GM18519 (cell line): ENCODE data around the gene PPP1R3G.

ENCODE experiments used
- ATAC-seq: cut with Tn5 transposase; IDR thresholded peaks from one replicate; pipeline ENCODE4 v1.9.1; 2021; ENCODE audit warnings: mild to moderate bottlenecking, moderate library complexity; ENCODE audit not compliant: unreplicated experiment, low FRiP score

PPP1R3G gene

DNA sequence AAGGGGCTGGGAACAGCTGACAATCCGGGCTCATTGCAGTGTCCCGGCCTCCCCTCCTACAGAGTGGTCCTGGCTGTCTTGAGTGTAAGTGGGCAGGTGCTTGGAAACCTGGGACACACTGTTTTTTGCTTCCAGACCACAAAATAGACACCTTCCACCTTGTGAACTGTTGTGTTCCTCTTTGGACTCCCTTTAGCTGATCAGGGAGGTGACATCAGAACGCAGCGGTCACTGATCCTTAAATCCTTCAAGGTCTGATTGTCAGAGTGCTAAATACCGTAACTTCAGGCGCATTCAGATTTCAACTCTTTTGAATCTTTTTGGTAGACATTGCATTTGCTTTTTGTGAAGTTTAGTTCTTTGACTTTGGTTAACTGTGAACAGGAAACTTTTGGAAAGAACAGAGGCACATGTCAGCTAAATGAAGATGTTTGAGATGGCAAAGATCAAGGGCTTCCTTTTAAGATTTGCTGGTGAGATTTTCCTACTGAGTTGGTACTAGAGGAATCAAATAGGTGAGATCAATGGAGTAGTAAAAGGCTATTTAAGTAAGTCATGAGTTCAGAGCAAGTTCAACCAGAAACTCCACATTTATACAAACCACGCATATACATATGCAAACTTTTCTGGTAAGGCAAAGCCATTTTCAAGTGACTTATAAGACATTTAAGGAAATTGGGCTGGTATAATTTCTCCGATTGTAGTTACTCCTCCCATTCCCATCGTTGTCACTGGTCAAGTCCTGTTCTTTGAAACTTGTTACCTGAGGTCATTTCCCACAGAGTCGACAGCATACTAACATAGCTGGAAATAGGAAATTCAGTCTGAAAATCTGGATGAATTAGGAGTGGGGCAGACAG, 6.3 kb downstream of the PPP1R3G start:
- no peak for ATAC-seq

DNA sequence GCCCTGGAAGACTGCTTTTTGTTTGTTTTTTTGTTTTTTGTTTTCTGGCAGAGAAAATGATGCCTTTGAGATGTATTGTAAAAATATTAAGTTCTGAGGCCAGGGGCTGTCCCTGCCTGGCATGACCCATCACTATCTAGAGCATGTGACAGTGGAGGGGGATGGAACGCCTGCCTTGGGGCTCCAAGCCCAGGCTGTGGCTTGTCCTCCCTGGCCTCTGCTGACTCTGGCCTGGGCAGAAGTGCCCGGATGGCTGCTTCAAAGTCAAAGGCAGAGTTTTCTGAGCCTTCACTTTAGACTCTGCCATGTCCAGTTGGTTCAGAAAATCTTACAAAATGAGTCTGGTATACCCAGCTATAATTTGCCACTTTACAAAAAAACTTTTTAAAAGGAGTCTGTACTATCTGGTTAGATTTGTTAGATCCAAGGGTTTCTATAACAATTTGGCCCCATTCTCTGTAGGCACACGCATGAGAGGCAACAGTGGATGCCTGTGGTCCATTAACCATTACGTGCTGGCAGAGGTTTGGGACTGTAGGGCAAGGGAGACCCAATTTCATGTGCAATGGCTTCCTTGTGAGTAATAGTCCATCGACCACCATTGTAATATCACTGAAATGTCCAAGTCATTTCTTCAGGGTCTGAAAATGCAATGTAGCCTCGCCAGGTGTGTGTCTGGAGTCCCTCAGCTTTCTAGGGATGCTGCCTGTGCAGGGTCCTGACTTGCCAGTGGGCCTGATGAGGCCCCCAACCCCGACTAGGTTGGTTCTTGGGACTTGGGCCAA, 8.3 kb downstream of the PPP1R3G start:
- no peak for ATAC-seq

DNA sequence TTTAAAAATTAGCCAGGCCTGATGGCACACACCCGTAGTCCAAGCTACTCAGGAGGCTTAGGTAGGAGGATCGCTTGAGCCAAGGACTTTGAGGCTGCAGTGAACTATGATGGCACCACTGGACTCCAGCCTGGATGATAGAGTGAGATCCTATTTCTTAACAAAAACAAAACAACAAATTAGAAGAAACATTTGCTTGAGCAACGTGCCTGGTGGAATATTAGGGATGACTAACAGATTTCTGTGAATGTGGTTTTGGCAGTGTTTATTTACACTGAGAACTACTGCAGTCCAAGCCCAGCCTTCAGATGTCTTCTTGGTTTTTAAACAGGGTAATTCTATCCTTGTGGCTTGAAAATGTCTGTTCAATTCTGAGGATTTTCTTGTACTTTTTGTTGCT, 9.2 kb downstream of the PPP1R3G start:
- ATAC-seq, result no peak

DNA sequence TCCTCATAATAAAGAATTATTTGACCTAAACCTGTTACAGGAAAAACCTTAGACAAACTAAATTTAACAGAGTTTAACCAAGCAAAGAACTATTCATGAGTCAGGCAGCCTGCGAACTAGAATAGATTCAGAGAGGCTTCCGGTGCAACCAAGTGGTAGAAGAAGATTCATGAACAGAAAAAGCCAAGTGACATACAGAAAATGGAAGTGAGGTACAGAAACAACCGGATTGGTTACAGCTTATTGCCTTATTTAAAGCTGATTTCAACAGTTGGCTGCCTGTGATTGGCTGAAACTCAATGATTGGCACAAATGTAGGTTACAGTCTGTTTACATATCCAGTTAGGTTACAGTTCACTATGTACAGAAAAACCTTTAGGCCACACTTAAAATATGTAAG, 10.1 kb downstream of the PPP1R3G start:
- peak; percentile 66 for ATAC-seq

DNA sequence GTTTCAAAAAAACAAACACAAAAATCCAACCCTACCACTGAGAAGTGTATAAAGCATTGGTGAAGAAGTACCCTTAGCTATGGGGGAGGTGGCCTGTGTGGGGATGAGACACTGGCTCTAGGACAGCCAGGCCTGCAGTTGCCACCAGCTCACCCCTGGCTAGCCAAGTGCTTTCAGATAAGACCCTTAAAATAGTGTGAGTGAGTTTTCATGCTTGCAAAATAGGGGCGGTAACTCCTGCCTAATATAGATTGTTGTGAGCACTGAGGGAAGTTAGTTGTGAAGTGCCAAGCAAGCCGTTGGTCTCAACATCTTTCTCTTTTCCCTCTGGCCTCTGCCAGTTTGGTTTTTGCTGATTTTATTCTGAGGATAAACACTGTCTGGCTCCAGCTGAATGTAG, 11.3 kb downstream of the PPP1R3G start:
- no peak for ATAC-seq

DNA sequence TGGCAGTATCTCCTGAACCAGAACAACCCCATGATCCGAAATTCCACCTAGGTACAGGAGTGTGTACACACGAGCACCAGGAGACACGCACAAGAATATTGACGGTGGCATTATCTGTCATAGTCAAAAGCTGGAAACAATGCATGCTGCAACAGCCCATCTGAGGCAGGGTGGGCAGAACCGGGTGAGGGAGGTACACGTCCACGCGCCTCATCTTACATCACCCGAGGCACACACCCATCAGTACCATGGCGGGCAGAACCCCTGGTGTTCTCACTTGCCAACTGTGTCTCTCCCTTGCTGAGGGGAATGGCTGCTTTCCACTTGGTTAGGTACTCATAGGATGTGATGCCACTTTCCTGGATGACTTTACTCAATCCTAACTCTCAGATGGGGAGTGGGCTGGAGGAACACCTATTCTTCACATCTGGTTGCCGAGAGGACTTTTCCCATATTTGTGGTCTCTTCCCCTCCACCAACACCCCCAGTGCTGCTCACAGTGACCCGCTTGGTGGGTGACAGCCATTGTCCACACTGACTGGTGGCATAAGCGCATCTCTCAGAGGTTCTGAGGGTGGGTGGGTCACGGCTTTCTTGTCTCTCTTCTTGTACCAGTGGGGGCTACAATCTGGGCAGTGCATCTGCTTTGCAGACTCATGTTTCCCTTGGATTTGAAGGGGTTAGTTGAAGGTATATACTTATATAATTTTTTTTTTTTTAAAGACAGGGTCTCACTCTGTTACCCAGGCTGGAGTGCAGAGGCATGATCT, 13.5 kb downstream of the PPP1R3G start:
- ATAC-seq, result no peak

DNA sequence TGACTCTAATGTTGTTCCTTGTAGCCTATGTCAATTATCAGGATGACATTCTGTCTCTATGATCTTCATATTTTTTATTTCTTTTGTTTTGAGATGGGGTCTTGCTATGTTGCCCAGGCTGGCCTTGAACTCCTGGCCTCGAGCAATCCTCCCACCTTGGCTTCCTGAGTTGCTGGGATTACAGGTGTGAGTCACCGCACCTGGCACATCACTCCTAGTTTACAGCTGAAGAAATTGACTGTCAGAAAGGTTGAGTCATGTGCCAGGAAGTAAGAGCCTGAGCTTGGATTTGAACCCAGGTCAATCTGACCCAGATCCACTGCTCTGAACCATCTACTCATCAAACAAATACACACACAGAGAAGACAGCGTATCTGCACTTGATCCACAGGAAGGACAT, 14.4 kb downstream of the PPP1R3G start:
- no peak for ATAC-seq

DNA sequence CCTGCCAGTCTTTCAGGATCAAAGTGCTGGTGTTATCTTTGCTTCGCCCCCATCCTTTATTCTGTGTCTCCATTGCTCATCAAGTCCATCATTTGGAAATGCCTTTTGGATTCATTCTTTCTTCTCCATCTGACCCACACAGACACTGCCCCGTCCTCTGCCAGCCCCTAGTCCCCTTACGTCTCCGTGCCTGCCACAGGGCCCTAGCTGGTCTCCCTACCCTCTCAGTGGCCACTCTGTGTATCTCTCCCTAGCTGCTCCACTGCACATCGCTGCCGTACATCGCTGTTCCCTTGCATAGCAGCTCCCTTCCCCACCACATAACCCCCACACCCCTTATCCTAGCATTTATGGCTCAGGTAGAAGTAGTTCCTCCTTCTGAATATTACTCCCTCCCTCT, 15.7 kb downstream of the PPP1R3G start:
- ATAC-seq, result no peak

DNA sequence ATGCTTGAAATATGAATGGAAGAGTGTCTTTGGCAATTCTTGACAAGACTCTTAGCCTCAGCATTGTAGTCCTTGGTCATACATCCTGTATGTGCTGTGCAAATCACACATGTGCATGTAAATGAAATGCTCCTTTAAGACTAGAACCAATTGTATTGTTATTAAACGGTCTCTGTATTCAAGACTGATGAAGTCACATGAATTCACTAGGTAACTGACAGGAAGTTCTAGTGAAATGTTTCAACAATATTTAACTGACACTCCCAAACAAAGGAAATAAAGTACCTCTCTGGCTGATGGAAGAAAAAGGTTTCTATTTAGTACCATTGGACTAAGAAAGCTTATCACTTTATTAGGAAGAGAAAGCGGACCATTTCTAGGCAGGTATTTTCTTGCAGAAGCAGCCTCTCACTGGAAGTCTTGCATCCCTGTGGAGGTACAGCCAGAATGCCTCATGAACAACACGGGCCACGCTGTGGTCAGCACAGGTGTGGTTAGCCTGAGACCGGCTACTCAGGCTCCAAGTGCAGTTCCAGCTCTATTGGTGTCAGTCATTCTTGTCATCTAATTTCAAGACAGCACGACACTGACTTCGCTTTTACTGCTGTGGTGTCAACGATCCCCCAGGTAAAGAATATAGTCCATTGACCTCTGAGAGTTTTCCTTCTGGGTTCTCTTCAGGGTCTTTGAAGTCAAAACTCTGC, 17.3 kb downstream of the PPP1R3G start:
- no peak for ATAC-seq

DNA sequence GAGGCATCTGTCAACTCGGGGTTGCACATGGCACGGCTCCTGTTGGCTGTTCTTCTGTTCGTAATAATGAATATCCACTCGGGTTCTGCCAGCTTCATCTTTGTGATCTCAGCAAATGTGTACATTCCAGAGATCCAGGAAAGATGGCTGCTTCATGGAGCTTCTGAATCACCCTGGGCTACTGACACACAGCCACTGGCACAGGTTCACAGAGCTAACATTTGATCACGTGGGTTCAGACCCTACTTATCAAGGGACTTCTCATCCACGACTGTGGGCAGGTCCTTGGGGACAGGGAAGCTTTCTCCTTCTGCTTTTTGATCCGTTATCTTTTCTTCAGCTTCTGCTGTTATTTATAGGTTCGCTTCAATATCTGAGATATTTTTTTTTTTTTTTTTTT, 18.1 kb downstream of the PPP1R3G start:
- no peak for ATAC-seq

DNA sequence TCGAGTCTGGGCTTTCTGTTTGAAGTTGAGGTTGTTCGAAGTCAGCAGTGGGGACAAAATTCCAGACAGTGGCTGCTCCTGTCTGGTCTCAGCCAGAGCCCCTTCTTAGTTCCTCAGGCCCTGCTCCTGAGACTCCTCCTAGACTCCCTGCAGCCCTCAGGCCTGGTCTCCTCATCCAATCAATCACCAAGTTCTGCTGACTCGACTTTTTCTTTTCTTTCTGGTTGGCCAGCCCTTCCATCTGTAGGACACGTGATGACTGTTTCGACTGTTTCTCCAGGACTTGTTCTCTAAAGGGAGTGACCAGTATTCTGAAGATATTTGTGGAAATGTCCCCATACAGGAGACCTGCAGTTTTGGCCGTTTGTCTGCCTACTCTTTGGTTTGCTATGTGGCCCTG, 19.5 kb downstream of the PPP1R3G start:
- ATAC-seq, result no peak

DNA sequence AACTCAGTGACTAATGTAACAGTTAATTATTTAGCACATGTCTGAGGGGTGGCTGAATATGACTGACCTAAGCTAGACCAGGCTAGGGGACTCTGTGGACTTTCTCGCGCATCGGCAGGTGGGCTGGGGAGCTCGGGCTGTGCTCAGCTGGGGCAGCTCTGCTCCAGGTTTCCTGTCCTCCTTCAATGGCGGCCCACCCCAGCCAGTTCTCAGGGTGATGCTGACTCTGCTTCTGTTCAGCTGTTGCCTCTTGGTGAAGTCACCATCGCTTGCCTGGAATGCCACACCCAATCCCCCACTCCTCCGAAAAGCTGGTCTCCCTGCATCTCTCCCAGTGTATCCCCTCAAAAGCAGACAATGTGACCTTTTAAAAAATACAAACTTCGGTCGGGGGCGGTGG, 20.0 kb downstream of the PPP1R3G start:
- no peak for ATAC-seq

DNA sequence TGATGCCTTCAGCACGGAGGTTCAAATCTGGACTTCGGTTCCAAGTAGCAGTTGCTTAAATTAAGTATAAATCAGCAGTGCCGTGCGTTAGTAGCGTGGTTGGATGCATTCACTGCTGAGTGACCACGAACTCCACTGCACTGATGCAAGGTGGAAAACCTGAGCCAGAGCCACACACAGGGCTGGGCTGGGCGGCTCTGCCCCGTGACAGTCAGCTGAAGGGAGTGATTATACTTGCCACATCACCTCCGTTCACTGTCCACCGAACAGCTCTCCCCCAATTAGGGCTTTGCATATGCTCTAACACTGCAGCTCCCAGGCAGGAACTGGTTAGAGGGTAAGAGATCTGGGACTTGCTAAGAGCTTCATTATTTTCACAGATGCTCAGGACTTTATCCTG, 22.2 kb downstream of the PPP1R3G start:
- ATAC-seq, result no peak

DNA sequence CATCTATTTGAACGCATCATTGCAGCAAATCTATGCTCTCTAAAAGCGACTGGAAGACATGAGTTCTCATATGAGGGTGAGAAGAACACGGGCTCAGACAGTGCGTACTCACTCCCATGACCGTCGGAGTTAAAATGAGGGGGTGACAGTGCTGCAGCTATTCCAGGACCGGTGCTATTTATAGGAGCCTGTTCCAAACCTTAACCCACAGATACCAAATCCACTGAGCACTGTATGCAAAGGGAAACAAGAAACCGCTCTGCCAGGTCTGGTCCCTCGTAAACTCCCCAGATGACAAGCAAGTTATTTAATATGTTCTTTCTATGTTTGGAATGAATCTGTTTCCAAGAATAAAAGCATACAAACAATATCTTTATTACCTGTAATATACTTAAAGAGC, 22.9 kb downstream of the PPP1R3G start:
- no peak for ATAC-seq

DNA sequence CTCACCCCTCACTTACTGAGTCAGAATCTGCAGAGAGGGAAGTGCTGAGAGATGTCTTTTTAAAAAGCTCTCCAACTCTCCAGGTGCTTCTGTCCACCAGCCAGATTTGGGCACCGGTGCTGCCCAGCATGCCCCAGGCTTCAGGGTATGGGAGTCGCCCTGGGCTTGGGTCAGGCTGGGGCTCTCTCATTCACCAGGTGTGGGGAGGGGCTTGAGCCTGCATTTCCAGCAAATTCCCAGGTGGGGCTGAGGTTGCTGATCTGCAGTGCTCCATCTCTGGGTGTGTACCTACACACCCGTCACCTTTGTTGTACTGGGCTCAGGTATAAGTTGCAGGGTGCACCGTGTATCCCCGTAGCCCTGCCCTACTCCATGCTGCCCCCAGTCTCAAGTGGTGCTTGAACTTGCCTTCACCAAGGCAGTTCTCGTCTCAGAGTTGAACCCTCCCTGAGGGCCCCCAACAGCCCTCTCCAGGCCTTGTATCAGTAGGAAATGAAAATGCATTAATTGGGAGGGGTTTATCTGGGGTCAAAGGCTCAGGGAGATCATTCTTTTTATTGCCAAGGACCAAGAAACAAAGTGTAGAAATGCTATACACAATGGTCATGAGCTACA, 23.5 kb downstream of the PPP1R3G start:
- no peak for ATAC-seq

DNA sequence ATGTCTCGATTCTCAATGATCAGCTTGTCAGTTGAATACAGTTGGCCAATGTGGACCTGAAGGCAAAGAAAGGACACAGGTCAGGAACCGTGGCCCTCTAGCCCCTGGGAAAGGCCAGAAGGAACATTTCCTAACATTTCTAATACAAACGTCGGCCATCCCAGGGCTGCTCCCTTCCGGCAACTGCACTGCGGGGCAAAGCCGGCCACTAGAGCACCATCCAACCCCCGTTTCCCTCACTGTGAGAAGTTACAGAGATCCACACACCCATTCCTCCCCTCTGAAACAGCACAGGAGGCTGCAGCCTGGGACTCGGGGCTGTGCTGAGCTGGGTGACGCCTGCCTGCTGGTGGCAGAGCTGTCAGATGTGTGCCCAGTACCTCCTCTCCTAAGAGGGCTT, 24.3 kb downstream of the PPP1R3G start:
- no peak for ATAC-seq

DNA sequence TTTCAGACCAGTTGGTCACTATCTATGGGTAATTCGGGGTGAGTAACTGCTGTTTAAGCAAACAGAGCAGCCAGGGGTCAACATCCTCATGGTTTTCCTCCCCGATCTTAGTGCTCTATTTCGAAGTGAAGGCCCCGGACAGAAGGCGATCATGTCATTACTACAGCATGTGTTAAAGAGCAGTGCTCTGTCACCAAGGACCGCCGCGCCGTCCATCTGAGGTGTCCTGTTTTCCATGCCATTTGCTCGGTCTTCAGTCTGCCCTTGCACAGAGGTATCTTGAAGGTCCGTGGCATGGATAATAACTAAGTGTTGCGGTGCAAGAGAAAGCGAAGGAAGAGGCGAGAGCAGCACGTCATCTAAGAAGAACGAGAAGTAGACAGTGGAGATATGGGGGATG, 25.1 kb downstream of the PPP1R3G start:
- ATAC-seq, result no peak

DNA sequence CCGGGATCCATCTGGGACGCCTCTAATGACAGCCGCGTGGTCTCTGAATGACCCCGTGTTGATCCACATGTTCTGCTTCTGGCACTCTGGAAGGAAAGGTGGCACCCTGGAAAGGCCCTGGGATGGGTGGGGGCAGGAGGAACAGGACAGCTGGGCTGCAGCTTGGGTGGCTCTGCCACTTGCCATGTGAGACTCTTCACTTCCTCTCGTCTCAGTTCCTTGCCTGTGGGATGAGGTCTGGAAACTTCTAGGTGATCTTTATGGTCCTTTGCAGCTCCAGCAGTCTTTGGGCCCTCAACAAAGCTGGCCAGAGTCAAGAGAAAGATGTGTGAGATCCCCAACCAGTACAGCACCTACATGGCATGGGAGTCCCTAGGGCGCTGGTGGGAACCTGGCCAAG, 26.5 kb downstream of the PPP1R3G start:
- no peak for ATAC-seq

DNA sequence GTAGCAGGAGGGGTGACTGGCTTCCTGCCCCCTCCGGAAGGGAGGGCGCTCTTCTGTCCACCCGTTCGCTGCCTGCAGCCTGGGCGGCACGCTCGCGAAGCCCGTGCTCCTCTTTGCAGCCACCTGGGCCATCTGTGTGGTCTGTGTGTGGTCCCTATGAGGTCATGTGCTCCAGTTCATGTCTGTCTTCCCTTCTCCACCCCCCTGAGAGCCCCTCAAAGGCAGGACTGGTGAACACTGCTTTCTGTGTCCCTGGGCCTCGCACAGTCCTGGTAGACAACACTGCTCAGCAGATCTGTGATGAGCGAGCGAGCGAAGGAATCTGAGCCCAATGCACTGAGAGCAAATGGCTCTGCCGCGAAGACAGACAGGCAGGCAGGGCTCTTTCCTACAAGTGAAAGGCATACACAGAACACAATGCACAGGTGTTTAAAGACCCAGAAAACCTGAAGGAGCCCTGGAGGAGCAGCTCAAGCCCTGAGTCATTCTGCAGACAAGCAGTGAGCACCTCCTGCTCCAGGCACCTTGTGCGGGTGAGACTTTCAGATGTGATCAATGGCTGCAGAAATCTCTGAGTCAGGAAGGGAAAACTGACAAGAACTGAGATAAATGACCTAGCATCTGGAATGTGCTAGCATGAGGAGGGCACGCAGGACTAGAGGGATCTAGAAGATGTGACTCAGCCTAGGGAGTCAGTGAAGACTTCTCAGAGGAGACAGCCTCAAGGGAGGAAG, 27.1 kb downstream of the PPP1R3G start:
- ATAC-seq, result no peak

DNA sequence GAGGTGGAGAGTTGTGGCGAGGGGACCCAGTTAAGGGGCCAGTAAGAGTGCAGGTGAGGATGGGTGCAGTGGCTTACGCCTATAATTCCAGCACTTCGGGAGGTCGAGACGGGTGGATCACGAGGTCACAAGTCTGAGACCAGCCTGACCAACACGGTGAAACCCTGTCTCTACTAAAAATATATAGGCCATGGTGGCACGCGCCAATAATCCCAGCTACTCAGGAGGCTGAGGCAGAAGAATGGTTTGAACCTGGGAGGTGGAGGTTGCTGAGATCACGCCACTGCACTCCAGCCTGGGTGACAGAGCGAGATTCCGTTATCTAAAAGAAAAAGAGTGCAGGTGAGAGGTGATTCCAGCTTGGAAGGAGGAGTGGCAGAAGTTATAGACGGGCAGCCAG, 28.0 kb downstream of the PPP1R3G start:
- ATAC-seq, result no peak
